ENCODE data around the gene CCKAR.
"Not testable (repeated sequence)": the region's sequence is repeated elsewhere in the genome, so short reads cannot be mapped to it uniquely, and the experiment has no call there.

CCKAR gene

DNA sequence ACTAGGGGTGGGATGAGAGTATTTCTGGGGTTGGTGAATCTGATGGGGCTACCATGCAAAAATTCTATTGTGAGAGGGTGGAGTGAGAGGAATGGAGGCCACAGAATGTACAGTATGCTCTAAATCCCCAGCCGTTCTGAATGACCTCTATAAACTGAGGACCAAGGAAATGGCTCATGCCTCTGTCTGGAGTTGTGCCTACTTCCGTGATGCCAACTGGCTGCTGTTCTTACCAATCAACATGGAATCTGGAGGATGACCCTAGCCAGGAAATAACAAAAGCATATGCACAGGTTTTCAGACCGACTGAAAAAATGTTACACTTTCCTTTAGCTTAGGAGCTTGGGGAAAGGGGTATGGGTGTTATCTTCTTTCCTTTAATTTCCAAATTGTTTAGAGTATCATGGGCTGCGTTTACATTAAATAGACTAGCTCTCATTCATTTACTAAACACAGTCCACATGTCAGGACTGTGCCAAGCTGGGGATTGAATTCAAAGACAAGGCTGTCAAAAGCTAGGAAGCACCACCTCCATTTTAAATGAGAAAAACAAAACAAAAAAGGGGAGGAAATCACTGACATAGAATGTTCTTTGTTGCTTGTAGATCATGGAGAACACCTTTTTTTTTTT, 20.2 kb upstream of the CCKAR start:
- Histone ChIP-seq H3K9me3 (ENCODE audit: control insufficient read depth, low read depth, low read length) (no peaks in the 10 kb centered on the region), H3K27me3 (ENCODE audit: control insufficient read depth, insufficient read depth, low read length) (no peaks in the 10 kb centered on the region), H3K9ac (ENCODE audit: low read length) (no peak overlapping the region), H3K27ac (ENCODE audit: low read length) (no peak overlapping the region), H3K4me3 (ENCODE audit: low read length) (no peak overlapping the region), H3K36me3 (ENCODE audit: control insufficient read depth, low read depth, low read length) (no peaks in the 10 kb centered on the region), H3K4me1 (ENCODE audit: control insufficient read depth, low read depth, low read length) (no peaks in the 10 kb centered on the region)

DNA sequence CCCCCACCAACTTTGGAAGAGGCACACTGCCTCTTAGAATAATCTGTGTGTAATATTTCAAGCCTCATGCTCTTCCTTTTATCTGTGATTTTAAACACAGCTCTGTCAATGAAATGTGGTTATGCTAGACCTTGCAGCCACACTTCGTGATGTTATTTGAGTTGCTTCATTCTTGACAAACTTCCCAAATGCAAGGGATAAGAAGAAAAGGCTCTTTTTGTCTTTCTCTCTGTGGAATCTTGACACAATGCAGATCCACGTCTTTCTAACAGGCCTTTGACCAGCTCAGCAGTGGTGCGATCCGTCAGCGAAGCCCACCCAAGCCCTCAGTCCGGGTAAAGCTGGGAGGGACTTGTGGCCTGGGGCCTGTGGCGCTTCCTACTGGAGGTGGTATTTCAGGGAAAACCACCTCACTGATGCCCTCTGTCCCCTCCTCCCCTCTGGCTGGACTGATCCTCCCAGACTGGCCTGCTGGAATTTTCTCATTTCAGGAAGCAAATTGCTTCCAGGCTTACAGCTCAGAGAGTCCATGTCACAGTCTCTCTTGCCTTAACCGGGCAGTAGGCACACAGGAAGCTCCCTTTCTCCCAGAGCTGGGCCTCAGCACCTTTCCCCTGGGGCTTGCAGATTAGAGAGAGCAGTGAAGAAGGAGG, 19.5 kb upstream of the CCKAR start:
- Histone ChIP-seq H3K4me1 (ENCODE audit: control insufficient read depth, low read depth, low read length) (no peaks in the 10 kb centered on the region), H3K27ac (ENCODE audit: low read length) (no peak overlapping the region), H3K9me3 (ENCODE audit: control insufficient read depth, low read depth, low read length) (no peaks in the 10 kb centered on the region), H3K36me3 (ENCODE audit: control insufficient read depth, low read depth, low read length) (no peaks in the 10 kb centered on the region), H3K27me3 (ENCODE audit: control insufficient read depth, insufficient read depth, low read length) (no peaks in the 10 kb centered on the region), H3K9ac (ENCODE audit: low read length) (no peak overlapping the region), H3K4me3 (ENCODE audit: low read length) (no peak overlapping the region)

DNA sequence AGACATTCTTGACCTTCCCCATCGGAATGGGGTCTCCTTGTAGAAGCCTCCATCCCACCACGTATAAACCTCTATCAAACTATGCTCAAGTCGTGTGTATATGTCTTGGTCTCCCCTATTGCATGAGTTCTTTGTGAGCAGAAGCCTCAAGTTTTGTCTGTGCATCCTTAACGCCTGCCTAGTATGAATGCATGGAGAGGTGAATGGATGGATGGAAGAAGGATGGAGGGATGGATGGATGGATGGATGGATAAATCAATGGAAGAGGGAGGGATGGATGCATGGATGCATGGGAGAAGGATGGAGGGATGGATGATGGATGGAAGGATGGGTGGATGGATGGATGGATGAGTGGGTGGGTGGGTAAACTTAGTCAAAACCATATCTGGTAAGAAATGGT, 17.0 kb upstream of the CCKAR start:
- Histone ChIP-seq H3K4me1 (ENCODE audit: control insufficient read depth, low read depth, low read length) (no peaks in the 10 kb centered on the region), H3K36me3 (ENCODE audit: control insufficient read depth, low read depth, low read length) (no peaks in the 10 kb centered on the region), H3K4me3 (ENCODE audit: low read length) (no peak overlapping the region), H3K9me3 (ENCODE audit: control insufficient read depth, low read depth, low read length) (no peaks in the 10 kb centered on the region), H3K27me3 (ENCODE audit: control insufficient read depth, insufficient read depth, low read length) (no peaks in the 10 kb centered on the region), H3K9ac (ENCODE audit: low read length) (no peak overlapping the region), H3K27ac (ENCODE audit: low read length) (no peak overlapping the region)

DNA sequence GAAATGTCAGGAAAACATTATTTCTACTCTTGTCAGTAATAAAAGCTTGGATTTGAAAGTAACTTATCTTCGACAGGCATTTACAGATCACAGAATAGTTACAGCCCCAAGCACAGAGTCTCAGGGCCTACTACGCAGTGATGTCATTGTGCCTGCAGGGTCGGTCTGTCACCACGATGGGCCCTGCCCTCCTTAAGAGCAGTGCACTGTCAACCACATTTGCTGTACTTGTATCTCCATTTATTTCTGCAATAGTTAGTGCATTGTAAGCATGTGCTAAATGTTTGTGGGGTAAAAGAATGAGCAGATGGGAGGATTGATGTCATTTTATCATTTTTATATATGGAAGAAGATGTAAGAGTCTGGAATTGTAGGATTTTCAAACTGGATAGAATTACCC, 13.6 kb upstream of the CCKAR start:
- Histone ChIP-seq H3K9ac (ENCODE audit: low read length) (no peak overlapping the region), H3K4me1 (ENCODE audit: control insufficient read depth, low read depth, low read length) (no peaks in the 10 kb centered on the region), H3K9me3 (ENCODE audit: control insufficient read depth, low read depth, low read length) (no peaks in the 10 kb centered on the region), H3K36me3 (ENCODE audit: control insufficient read depth, low read depth, low read length) (no peaks in the 10 kb centered on the region), H3K4me3 (ENCODE audit: low read length) (no peak overlapping the region), H3K27ac (ENCODE audit: low read length) (no peak overlapping the region), H3K27me3 (ENCODE audit: control insufficient read depth, insufficient read depth, low read length) (no peaks in the 10 kb centered on the region)

DNA sequence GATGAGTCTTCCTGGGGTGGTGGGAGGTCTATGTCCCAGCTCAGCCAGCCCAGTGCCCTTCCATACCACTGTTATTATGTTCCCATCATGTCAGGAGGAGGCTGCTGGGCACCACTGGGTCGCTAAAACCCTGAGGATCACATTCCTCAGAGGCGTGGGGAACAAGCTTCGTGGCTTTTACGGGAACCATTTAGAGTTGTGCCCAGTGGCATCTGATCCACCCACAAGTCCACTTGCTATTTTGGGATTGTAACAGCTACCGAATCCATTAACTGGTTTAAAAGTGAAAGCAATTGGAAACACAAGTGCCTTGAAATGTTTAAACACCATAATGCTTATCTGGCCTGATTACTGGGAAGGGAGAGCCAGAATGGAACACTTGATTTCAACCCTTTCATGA, 13.1 kb upstream of the CCKAR start:
- Histone ChIP-seq H3K27ac (ENCODE audit: low read length) (no peak overlapping the region), H3K36me3 (ENCODE audit: control insufficient read depth, low read depth, low read length) (no peaks in the 10 kb centered on the region), H3K9ac (ENCODE audit: low read length) (no peak overlapping the region), H3K9me3 (ENCODE audit: control insufficient read depth, low read depth, low read length) (no peaks in the 10 kb centered on the region), H3K4me1 (ENCODE audit: control insufficient read depth, low read depth, low read length) (no peaks in the 10 kb centered on the region), H3K4me3 (ENCODE audit: low read length) (no peak overlapping the region), H3K27me3 (ENCODE audit: control insufficient read depth, insufficient read depth, low read length) (no peaks in the 10 kb centered on the region)

DNA sequence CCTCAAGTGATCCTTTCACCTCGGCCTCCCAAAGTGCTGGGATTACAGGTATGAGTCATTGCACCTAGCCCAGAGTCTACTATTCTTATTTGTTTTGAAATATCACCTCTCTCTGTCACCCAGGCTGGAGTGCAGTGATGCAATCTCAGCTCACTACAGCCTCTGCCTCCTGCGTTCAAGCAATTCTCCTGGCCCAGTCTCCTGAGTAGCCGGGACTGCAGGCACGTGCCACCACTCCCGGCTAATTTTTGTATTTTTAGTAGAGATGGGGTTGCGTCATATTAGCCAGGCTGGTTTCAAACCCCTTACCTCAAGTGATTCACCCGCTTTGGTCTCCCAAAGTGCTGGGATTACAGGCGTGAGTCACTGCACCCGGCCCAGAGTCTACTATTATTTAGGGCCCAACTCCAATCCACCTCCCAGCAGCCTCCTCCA, 10.3 kb upstream of the CCKAR start:
- not testable (repeated sequence) for H3K36me3 ChIP-seq (ENCODE audit: control insufficient read depth, low read depth, low read length); H3K9ac ChIP-seq (ENCODE audit: low read length); H3K9me3 ChIP-seq (ENCODE audit: control insufficient read depth, low read depth, low read length); H3K27ac ChIP-seq (ENCODE audit: low read length); H3K27me3 ChIP-seq (ENCODE audit: control insufficient read depth, insufficient read depth, low read length); H3K4me3 ChIP-seq (ENCODE audit: low read length); H3K4me1 ChIP-seq (ENCODE audit: control insufficient read depth, low read depth, low read length)

DNA sequence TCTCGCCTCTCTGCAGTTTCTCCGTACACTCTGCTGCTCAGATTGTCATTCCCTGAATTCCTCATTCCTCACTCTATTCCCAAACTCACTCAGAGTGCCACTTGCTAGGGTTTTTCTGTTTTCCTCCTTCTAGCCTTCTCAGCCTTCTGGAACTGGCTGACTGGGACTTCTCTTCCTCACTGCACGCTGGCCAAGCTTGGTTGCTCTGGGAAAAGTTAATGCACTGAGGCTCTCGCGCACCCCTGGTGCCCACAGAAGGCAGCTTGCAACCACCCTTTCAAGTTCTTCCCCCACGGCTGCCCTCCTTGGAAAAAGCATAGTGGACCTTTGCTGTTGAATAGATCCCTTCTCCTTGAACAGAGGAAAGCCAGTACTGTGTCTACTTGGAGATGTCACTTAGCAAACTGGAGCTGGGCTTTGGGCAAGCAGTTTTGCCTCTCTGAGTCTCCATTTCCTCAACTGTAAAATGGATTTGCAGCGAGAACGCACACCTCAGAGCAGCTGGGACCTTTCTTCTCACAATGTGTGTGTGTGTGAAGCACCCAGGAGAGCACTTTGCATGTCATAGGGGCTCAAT, 6.0 kb upstream of the CCKAR start:
- no peak overlapping the region for H3K9ac ChIP-seq (ENCODE audit: low read length)
- H3K4me1 ChIP-seq (ENCODE audit: control insufficient read depth, low read depth, low read length) = no peaks in the 10 kb centered on the region

DNA sequence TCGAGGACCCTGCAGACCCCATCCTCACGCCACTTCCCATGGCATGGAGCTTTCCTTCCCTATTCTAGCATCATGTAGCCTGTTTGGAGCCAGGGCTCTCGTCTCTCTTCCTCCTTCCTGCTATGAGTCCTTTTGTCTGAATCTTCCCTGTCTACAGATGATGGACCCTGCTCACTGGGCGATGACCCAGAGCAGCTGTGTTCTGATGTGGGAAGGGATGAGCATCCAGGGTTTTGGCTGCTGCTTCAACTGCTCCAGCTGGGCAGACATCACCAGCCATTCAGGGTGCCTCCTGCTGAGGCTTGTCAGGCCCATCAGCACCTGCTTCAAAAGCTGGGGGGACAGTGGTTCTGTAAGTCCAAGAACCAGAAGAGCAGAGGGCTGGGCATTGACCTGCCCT, 3.2 kb upstream of the CCKAR start:
- Histone ChIP-seq H3K36me3 (ENCODE audit: control insufficient read depth, low read depth, low read length) (no peaks in the 10 kb centered on the region), H3K27ac (ENCODE audit: low read length) (no peak overlapping the region), H3K4me3 (ENCODE audit: low read length) (no peak overlapping the region), H3K9ac (ENCODE audit: low read length) (no peak overlapping the region), H3K9me3 (ENCODE audit: control insufficient read depth, low read depth, low read length) (no peaks in the 10 kb centered on the region), H3K4me1 (ENCODE audit: control insufficient read depth, low read depth, low read length) (no peaks in the 10 kb centered on the region), H3K27me3 (ENCODE audit: control insufficient read depth, insufficient read depth, low read length) (no peaks in the 10 kb centered on the region)

More for the DNA sequence above, 6.0 kb upstream of the CCKAR start:
- no peak overlapping the region for H3K27ac ChIP-seq (ENCODE audit: low read length)
- no peaks in the 10 kb centered on the region for H3K9me3 ChIP-seq (ENCODE audit: control insufficient read depth, low read depth, low read length)
- H3K27me3 ChIP-seq (ENCODE audit: control insufficient read depth, insufficient read depth, low read length) = no peaks in the 10 kb centered on the region
- H3K36me3 ChIP-seq (ENCODE audit: control insufficient read depth, low read depth, low read length) = no peaks in the 10 kb centered on the region
- H3K4me3 ChIP-seq (ENCODE audit: low read length) = no peak overlapping the region

DNA sequence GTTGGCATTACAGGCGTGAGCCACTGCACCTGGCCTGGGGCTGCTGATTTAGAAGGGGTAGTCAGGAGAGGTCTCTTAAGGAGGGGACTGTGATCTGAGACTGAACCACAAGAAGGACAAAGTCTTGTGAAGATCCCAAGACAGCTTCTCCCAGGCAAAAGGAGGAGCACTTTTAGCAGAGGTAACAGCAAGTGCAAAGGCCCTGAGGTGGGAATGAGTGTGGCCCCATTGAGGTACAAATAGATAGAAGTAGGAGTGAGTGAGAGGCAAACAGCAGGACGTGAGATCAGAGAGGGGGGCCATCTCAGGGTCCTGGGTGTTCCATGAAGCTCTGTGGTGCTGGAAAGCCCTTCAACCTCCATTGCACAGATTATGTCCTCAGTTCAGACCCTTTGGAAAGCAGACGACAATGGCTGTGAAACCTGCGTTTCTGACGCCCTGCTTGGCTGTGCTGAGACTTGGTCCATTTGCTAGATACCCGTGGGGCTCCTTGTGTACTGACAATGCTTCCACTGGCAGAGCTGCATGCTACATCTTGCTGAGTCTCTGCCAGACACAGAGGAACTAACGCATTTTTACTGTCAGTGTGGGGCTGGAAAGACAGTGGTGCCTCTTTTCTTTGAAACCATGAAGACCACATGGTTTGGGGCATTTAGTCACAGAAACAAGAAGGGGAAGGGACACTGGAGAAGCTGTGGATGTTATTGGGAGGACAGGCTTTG, 1.3 kb upstream of the CCKAR start:
- H3K27ac ChIP-seq (ENCODE audit: low read length) = no peak overlapping the region
- H3K9ac ChIP-seq (ENCODE audit: low read length) = no peak overlapping the region
- no peak overlapping the region for H3K4me3 ChIP-seq (ENCODE audit: low read length)
- no peaks in the 10 kb centered on the region for H3K9me3 ChIP-seq (ENCODE audit: control insufficient read depth, low read depth, low read length)
- no peaks in the 10 kb centered on the region for H3K36me3 ChIP-seq (ENCODE audit: control insufficient read depth, low read depth, low read length)
- H3K4me1 ChIP-seq (ENCODE audit: control insufficient read depth, low read depth, low read length) = no peaks in the 10 kb centered on the region
- no peaks in the 10 kb centered on the region for H3K27me3 ChIP-seq (ENCODE audit: control insufficient read depth, insufficient read depth, low read length)

DNA sequence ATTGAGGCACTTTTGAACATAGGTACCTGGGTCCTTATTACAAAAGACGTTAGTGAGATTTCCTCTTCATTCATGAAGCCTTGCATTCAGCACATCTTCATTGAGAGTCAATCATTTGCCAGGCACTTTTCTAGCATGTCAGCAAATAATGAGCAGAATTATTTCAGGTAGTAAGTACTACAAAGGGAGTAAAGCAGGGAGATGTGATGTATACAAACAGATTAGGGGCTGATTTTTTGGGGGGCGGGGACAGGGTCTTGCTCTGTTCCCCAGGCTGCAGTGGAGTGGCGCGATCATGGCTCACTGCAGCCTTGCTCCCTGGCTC, 638 bp upstream of the CCKAR start:
- H3K9ac ChIP-seq (ENCODE audit: low read length) = no peak overlapping the region
- no peaks in the 10 kb centered on the region for H3K9me3 ChIP-seq (ENCODE audit: control insufficient read depth, low read depth, low read length)
- no peak overlapping the region for H3K27ac ChIP-seq (ENCODE audit: low read length)
- no peaks in the 10 kb centered on the region for H3K36me3 ChIP-seq (ENCODE audit: control insufficient read depth, low read depth, low read length)
- H3K4me1 ChIP-seq (ENCODE audit: control insufficient read depth, low read depth, low read length) = no peaks in the 10 kb centered on the region
- H3K4me3 ChIP-seq (ENCODE audit: low read length) = no peak overlapping the region
- H3K27me3 ChIP-seq (ENCODE audit: control insufficient read depth, insufficient read depth, low read length) = no peaks in the 10 kb centered on the region

DNA sequence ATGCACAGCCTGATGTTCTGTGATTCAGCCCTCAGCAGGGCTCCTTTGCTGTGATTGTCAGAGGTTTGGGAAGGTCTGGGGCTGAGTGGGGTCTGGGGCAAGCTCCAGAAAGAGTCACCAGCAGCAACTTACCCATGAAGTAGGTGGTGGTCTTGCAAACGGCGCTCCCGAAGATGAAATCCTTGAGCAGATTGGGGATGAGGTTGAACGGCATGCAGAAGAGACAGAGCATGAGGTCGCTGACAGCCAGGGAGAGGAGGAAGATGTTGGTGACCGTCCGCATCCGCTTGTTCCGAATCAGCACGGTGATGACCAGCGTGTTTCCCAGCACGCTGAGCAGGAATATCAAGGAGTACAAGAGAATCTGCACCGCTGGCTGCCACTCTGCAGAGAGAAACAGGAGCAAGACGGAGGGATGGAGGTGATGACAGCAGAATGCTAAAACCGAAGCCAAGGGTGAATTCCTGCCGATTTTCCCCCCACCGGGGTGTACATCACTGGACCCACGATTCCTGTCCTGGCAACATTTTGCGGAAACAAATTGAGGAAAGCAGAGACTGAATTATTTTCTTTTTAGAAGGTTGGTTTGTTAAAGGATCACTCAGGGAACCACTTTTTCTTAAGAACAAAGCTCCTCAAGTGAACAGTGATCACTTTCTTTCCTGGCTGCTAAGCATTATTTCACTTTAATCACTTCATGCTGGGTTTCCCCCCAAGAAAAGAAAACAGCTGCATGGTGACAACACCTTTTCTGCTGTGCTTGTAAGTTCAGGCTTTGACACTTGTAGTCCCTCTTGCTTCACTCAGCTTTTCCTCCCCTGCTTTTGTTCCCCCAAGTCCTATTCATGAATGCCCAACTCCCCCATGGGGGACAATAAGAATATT, 941 bp downstream of the CCKAR start:
- Histone ChIP-seq H3K27me3 (ENCODE audit: control insufficient read depth, insufficient read depth, low read length) (no peaks in the 10 kb centered on the region), H3K4me3 (ENCODE audit: low read length) (no peak overlapping the region), H3K27ac (ENCODE audit: low read length) (no peak overlapping the region), H3K9ac (ENCODE audit: low read length) (no peak overlapping the region), H3K36me3 (ENCODE audit: control insufficient read depth, low read depth, low read length) (no peaks in the 10 kb centered on the region), H3K4me1 (ENCODE audit: control insufficient read depth, low read depth, low read length) (no peaks in the 10 kb centered on the region), H3K9me3 (ENCODE audit: control insufficient read depth, low read depth, low read length) (no peaks in the 10 kb centered on the region)
